ENCODE data around the gene SIRT3. TPM values are rescaled to one million over a fixed set of nuclear protein-coding genes. Genes with fewer than 3 reads are reported as not detected.

The SIRT3 gene
- total and polyA plus RNA-seq, 5 experiments from 2014 or later, result 6.5 to 33.7 (median 14.6) TPM

DNA sequence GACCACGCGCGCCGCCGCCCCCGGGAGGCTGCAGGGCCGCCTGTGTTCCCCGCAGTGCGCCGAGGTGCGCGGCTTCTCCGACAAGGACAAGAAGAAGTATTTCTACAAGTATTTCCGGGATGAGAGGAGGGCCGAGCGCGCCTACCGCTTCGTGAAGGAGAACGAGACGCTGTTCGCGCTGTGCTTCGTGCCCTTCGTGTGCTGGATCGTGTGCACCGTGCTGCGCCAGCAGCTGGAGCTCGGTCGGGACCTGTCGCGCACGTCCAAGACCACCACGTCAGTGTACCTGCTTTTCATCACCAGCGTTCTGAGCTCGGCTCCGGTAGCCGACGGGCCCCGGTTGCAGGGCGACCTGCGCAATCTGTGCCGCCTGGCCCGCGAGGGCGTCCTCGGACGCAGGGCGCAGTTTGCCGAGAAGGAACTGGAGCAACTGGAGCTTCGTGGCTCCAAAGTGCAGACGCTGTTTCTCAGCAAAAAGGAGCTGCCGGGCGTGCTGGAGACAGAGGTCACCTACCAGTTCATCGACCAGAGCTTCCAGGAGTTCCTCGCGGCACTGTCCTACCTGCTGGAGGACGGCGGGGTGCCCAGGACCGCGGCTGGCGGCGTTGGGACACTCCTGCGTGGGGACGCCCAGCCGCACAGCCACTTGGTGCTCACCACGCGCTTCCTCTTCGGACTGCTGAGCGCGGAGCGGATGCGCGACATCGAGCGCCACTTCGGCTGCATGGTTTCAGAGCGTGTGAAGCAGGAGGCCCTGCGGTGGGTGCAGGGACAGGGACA, 44.8 kb upstream of the SIRT3 start:
- peaks cover 0 to 15% (median 4%) of the 10 kb centered on the region in 3 donors for H3K36me3 Mint-ChIP-seq

GRCh38 chr11:279966-280705, 44.0 kb upstream of the SIRT3 start:
- H3K4me1 Mint-ChIP-seq, result peaks cover 26 to 62% (median 53%) of the 10 kb centered on the region in 4 donors
- DNase-seq (peak in 6 of 10 donors; percentile 44 to 83 (median 58)), ATAC-seq (peak; percentile 51 to 65)
- peak overlapping the region in 8 of 10 donors; percentile 84 to 92 (median 88) for H3K27ac Mint-ChIP-seq
- peak overlapping the region; percentile 82 to 95 (median 92) for H3K4me3 Mint-ChIP-seq
- H3K9me3 Mint-ChIP-seq, result peaks cover 0 to 9% (median 0%) of the 10 kb centered on the region in 9 donors
- H3K27me3 Mint-ChIP-seq, result peaks cover 0 to 14% (median 0%) of the 10 kb centered on the region in 5 donors
- POLR2A ChIA-PET, result interaction anchor here (0.5 to 21.0 kb wide), 20 partner anchors 5 to 296 kb away, joined by 3 to 863 read pairs (median 9); partner anchors contain the start of genes BET1L, IFITM1, IFITM5 and NLRP6
- peaks cover 0 to 15% (median 4%) of the 10 kb centered on the region in 3 donors for H3K36me3 Mint-ChIP-seq

More for the DNA sequence above, 44.8 kb upstream of the SIRT3 start:
- Mint-ChIP-seq H3K4me1 (peaks cover 25 to 70% (median 54%) of the 10 kb centered on the region in 4 donors), H3K27ac (peak overlapping the region; percentile 76 to 96 (median 94)), H3K9me3 (peaks cover 0 to 9% (median 0%) of the 10 kb centered on the region in 9 donors), H3K27me3 (peaks cover 0 to 14% (median 0%) of the 10 kb centered on the region in 5 donors), H3K4me3 (peak overlapping the region; percentile 82 to 95 (median 93))
- peak; percentile 35 to 43 for ATAC-seq
- POLR2A ChIA-PET, result interaction anchor here (0.9 to 21.0 kb wide), 17 partner anchors 5 to 226 kb away, joined by 3 to 863 read pairs (median 15); partner anchors contain the start of genes BET1L, IFITM1, IFITM5 and NLRP6
- peak in 3 of 10 donors; percentile 42 to 62 (median 61) for DNase-seq

DNA sequence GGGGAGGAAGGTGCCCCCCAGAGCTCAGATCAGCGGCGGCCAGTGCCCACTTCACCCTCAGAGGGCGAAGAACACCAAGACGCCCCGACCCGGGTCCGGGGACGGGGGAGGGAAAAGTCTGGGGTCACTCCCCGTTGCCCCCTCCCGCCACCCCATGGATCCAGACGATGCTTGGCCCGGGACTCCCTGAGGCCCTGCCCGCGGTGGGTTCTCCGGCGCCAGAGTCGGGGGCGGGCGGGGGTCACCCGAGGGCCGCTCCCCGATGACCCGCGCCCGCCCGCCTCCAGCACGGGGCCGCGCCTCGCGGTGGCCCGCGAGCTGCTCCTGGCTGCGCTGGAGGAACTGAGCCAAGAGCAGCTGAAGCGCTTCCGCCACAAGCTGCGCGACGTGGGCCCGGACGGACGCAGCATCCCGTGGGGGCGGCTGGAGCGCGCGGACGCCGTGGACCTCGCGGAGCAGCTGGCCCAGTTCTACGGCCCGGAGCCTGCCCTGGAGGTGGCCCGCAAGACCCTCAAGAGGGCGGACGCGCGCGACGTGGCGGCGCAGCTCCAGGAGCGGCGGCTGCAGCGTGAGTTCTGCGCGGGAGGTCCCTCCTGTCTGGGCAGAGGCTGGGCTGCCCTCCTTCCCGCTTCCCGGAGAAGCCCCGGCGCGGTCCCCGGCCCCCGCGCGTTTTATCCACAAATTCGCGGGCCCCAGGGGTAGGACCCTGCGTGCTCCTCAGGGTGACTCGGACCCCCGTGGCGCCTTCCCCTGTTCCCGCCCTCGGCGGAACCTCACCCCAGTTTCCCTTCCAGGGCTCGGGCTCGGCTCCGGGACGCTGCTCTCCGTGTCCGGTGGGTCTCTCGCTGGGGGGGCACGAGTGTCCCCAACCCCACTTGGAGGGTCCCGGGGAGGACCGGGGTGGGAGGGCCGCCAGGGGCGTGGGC, 43.2 kb upstream of the SIRT3 start:
- peak overlapping the region in 9 of 10 donors; percentile 81 to 98 (median 95) for H3K27ac Mint-ChIP-seq
- peaks cover 0 to 12% (median 4%) of the 10 kb centered on the region in 3 donors for H3K36me3 Mint-ChIP-seq
- H3K27me3 Mint-ChIP-seq, result peaks cover 0 to 14% (median 0%) of the 10 kb centered on the region in 5 donors
- POLR2A ChIA-PET, result interaction anchor here (0.6 to 21.0 kb wide), 27 partner anchors 4 to 425 kb away, joined by 3 to 863 read pairs (median 5); partner anchors contain the start of genes BET1L, IFITM1, IFITM5 and NLRP6
- peaks cover 0 to 9% (median 0%) of the 10 kb centered on the region in 9 donors for H3K9me3 Mint-ChIP-seq
- peak overlapping the region; percentile 77 to 94 (median 92) for H3K4me3 Mint-ChIP-seq
- peaks cover 27 to 60% (median 51%) of the 10 kb centered on the region in 4 donors for H3K4me1 Mint-ChIP-seq
- peak in 3 of 10 donors; percentile 2 to 41 (median 24) for DNase-seq
- peak; percentile 21 to 27 for ATAC-seq

- Mint-ChIP-seq H3K27me3 (peaks cover 0 to 14% (median 0%) of the 10 kb centered on the region in 5 donors), H3K9me3 (peaks cover 0 to 9% (median 0%) of the 10 kb centered on the region in 9 donors), H3K4me1 (peaks cover 27 to 54% (median 44%) of the 10 kb centered on the region in 4 donors), H3K4me3 (peak within 1 kb of the TSS; percentile 77 to 94 (median 92)), H3K27ac (peak within 1 kb of the TSS; percentile 81 to 98 (median 95)), H3K36me3 (peaks cover 0 to 10% (median 4%) of the 10 kb centered on the region in 3 donors)
- POLR2A ChIA-PET, result interaction anchor here (0.6 to 21.0 kb wide), 14 partner anchors 3 to 228 kb away, joined by 3 to 863 read pairs (median 8); partner anchors contain the start of genes BET1L, IFITM1, NLRP6 and PGGHG
- DNase-seq (peak in 4 of 10 donors; percentile 21 to 60 (median 41)), ATAC-seq (peak in 1 of 2 donors; percentile 18)
These were observed 42.1 kb upstream of the SIRT3 start, which contains the start of gene NLRP6 for GRCh38 chr11:278001-278951. Gene NLRP6, plus strand, starts transcription at chr11:278407. Its CDS starts 163 bp downstream, at chr11:278570.

DNA sequence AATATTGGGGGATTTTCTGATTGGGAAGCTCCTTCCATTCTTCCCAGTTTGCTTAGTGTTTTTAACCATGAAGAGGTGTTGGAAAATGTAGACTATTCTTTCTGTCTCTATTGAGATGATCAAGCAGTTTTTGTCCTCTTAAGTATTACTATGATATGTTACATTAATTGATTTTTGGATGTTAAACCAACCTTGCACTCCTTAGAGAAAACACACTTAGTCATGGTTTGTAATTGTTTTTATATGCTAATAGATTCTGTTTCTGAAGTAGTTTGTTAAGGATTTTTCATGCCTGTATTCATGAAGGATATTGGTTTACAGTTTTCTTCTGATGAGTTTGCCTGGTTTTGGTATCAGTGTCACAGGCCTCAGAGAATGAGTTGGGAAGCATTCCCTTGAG, 40.1 kb upstream of the SIRT3 start:
- H3K9me3 Mint-ChIP-seq, result peaks cover 0 to 9% (median 0%) of the 10 kb centered on the region in 9 donors
- peaks cover 0 to 4% (median 3%) of the 10 kb centered on the region in 3 donors for H3K36me3 Mint-ChIP-seq
- H3K4me3 Mint-ChIP-seq, result no peak overlapping the region
- DNase-seq (no peak), ATAC-seq (no peak)
- peak overlapping the region in 6 of 10 donors; percentile 81 to 98 (median 92) for H3K27ac Mint-ChIP-seq
- POLR2A ChIA-PET, result interaction anchor here (0.6 to 21.0 kb wide), 4 partner anchors 9 to 50 kb away, joined by 3 to 863 read pairs (median 4); partner anchors contain the start of genes NLRP6 and PGGHG
- H3K4me1 Mint-ChIP-seq, result peaks cover 17 to 40% (median 24%) of the 10 kb centered on the region in 4 donors
- peaks cover 0 to 3% (median 0%) of the 10 kb centered on the region in 5 donors for H3K27me3 Mint-ChIP-seq

DNA sequence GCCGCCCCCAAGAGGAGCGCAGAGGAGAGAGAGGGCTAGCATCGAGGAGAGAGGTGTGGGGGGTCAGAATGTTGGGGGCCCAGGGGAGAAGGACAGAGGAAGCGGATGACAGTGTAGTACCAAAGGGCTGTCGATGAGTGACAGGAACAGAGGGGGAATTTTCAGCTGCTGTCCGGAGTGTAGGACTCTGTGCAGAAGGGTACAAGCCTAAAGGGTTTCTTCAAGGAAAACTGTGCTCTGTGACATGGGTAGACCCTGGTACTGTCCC, 36.7 kb upstream of the SIRT3 start:
- peak in 1 of 10 donors; percentile 10 for DNase-seq
- POLR2A ChIA-PET, result interaction anchor here (1.3 to 21.0 kb wide), 2 partner anchors 14 to 43 kb away, joined by 4 to 863 read pairs; partner anchors contain the start of genes NLRP6 and PGGHG
- no peaks in the 10 kb centered on the region for H3K27me3 Mint-ChIP-seq
- H3K36me3 Mint-ChIP-seq, result peaks cover 0 to 4% (median 3%) of the 10 kb centered on the region in 3 donors
- H3K4me1 Mint-ChIP-seq, result peaks cover 18 to 50% (median 35%) of the 10 kb centered on the region in 4 donors
- peaks cover 0 to 9% (median 0%) of the 10 kb centered on the region in 9 donors for H3K9me3 Mint-ChIP-seq
- ATAC-seq, result no peak
- H3K4me3 Mint-ChIP-seq, result no peak overlapping the region
- H3K27ac Mint-ChIP-seq, result peak overlapping the region in 6 of 10 donors; percentile 29 to 83 (median 63)

GRCh38 chr11:272195-272930, 36.2 kb upstream of the SIRT3 start:
- no peak overlapping the region for H3K4me3 Mint-ChIP-seq
- ATAC-seq (no peak), DNase-seq (peak in 1 of 10 donors; percentile 11)
- peaks cover 14 to 50% (median 34%) of the 10 kb centered on the region in 4 donors for H3K4me1 Mint-ChIP-seq
- H3K27me3 Mint-ChIP-seq, result no peaks in the 10 kb centered on the region
- peak overlapping the region in 9 of 10 donors; percentile 2 to 96 (median 76) for H3K27ac Mint-ChIP-seq
- POLR2A ChIA-PET, result interaction anchor here (1.0 to 21.0 kb wide), 4 partner anchors 14 to 44 kb away, joined by 3 to 863 read pairs (median 4); partner anchors contain the start of genes NLRP6 and PGGHG
- peaks cover 0 to 7% (median 0%) of the 10 kb centered on the region in 9 donors for H3K9me3 Mint-ChIP-seq
- peaks cover 0 to 4% (median 3%) of the 10 kb centered on the region in 3 donors for H3K36me3 Mint-ChIP-seq

DNA sequence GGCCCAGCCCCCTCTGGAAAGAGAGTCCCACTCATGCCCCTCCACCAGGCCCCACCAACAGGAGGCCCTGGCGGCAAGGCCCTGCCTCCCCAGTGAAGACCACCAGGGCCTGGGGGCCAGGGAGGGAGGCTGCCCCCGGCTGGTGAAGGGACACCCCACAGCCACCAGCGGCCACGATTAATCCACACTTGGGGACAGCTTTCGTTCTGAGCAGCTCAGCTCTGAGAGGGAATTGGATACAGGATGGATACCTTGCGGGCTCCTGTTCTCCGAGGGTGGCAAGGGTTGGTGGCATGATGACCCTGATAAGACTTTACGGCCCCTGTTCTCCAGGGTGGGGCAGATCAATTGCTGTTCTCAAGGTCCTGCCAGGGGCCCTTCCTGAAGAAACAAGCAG, 35.2 kb upstream of the SIRT3 start:
- H3K9me3 Mint-ChIP-seq, result peaks cover 0 to under 1% (median 0%) of the 10 kb centered on the region in 9 donors
- peaks cover 0 to 2% (median 0%) of the 10 kb centered on the region in 3 donors for H3K36me3 Mint-ChIP-seq
- no peaks in the 10 kb centered on the region for H3K27me3 Mint-ChIP-seq
- H3K27ac Mint-ChIP-seq, result peak overlapping the region in 4 of 10 donors; percentile 11 to 96 (median 69)
- DNase-seq (peak in 1 of 10 donors; percentile 13), ATAC-seq (no peak)
- H3K4me3 Mint-ChIP-seq, result no peak overlapping the region
- H3K4me1 Mint-ChIP-seq, result peaks cover 16 to 51% (median 36%) of the 10 kb centered on the region in 4 donors
- POLR2A ChIA-PET, result interaction anchor here (0.6 to 21.0 kb wide), 4 partner anchors 10 to 46 kb away, joined by 3 to 863 read pairs (median 3); partner anchors contain the start of genes NLRP6 and PGGHG

DNA sequence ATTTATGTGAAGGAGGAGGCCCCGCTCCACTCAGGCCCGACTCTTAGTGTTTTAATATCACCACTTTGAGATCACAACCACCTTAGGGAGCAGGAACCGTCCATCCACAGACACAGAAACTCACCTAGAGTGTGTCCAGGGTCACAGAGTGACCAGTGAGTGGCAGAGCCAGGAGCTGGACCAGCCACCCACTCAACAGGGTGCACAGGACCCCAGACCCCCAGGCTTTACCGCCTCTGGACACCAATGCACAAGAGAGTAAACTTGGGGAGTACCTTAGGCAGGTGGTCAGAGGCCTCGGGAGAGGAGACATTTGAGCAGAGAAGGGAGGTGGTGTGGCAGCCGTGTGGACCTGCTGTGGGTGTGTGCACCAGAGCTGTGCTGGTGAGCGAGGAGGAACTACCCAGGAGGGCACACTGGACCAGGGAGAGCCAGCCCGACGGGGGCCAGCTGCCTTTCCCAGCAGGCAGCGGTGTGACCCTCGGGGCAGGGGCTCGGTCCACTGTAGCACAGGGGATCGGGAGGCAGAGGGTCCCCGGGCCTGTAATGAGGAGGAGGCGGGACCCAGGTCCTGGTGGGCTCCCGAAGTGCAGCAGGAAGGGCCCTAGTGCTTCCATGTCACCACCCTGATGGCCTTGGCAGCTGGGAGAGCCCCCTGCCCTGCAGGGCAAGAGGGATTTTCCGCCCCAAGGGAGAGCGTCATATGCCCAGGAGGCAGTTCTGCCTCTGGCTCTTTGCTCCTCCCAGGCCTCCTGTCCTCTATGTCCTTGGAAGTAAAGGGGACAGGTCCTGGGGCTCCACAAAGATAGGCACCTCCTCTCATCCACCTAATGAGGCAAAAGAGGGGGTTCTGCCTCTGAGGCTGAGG, 34.5 kb upstream of the SIRT3 start:
- Mint-ChIP-seq H3K4me3 (no peak overlapping the region), H3K27ac (peak overlapping the region in 7 of 10 donors; percentile 41 to 98 (median 98)), H3K9me3 (no peaks in the 10 kb centered on the region), H3K27me3 (no peaks in the 10 kb centered on the region), H3K36me3 (no peaks in the 10 kb centered on the region), H3K4me1 (peaks cover 16 to 51% (median 36%) of the 10 kb centered on the region in 4 donors)
- ATAC-seq, result no peak
- POLR2A ChIA-PET, result interaction anchor here (0.6 to 21.0 kb wide), 3 partner anchors 10 to 46 kb away, joined by 3 to 863 read pairs (median 3); partner anchors contain the start of genes NLRP6 and PGGHG
- DNase-seq, result peak in 1 of 10 donors; percentile 13
